ENCODE measurements around the gene FRAS1.
"Not testable (repeated sequence)": the region's sequence is repeated elsewhere in the genome, so short reads cannot be mapped to it uniquely, and the experiment has no call there.

FRAS1 gene

GRCh38 chr4:78208896-78209295 is 151.8 kb downstream of the FRAS1 start:
- H3K4me1 ChIP-seq (ENCODE audit: control extremely low read depth in 1 of 4, control insufficient read depth in 4 of 4, insufficient read depth in 4 of 4, low read length in 3 of 4); H3K9me3 ChIP-seq (ENCODE audit: control extremely low read depth in 1 of 5, control insufficient read depth in 4 of 5, insufficient read depth in 2 of 5, low read depth in 1 of 5, low read length in 4 of 5); H3K4me3 ChIP-seq (ENCODE audit: control insufficient read depth in 1 of 7, extremely low read depth in 1 of 7, insufficient read depth in 4 of 7, low read depth in 2 of 7, low read length in 6 of 7); H3K27me3 ChIP-seq (replicated peaks in 2 of 5; ENCODE audit: control insufficient read depth in 4 of 5, insufficient read depth in 5 of 5, low read length in 4 of 5); DNase-seq; CTCF ChIA-PET; POLR2A ChIA-PET; H3K27ac ChIP-seq (ENCODE audit: insufficient read depth in 1 of 2, low read depth in 1 of 2, low read length in 2 of 2, poor library complexity in 1 of 2, severe bottlenecking in 2 of 2); H3K36me3 ChIP-seq (ENCODE audit: control insufficient read depth in 4 of 4, insufficient read depth in 4 of 4, low read length in 3 of 4): not testable (repeated sequence)
- WGBS (ENCODE audit: insufficient coverage) = no CpG with 5 or more reads among the region's 4 CpGs

GRCh38 chr4:78210694-78211410 is 153.7 kb downstream of the FRAS1 start:
- Histone ChIP-seq H3K36me3 (ENCODE audit: control insufficient read depth in 4 of 4, insufficient read depth in 4 of 4, low read length in 3 of 4) (no peaks in the 10 kb centered on the region), H3K27ac (ENCODE audit: insufficient read depth in 1 of 2, low read depth in 1 of 2, low read length in 2 of 2, poor library complexity in 1 of 2, severe bottlenecking in 2 of 2) (no peak overlapping the region), H3K4me3 (ENCODE audit: control insufficient read depth in 1 of 7, extremely low read depth in 1 of 7, insufficient read depth in 4 of 7, low read depth in 2 of 7, low read length in 6 of 7) (no peak overlapping the region), H3K9me3 (ENCODE audit: control extremely low read depth in 1 of 5, control insufficient read depth in 4 of 5, insufficient read depth in 2 of 5, low read depth in 1 of 5, low read length in 4 of 5) (peaks cover 0 to 4% (median 0%) of the 10 kb centered on the region in 5 experiments), H3K27me3 (replicated peaks in 2 of 5; ENCODE audit: control insufficient read depth in 4 of 5, insufficient read depth in 5 of 5, low read length in 4 of 5) (peaks cover 0 to 2% (median 0%) of the 10 kb centered on the region in 5 experiments), H3K4me1 (ENCODE audit: control extremely low read depth in 1 of 4, control insufficient read depth in 4 of 4, insufficient read depth in 4 of 4, low read length in 3 of 4) (no peaks in the 10 kb centered on the region)
- 100% methylated on average over 2 of the region's 6 CpGs for WGBS (ENCODE audit: insufficient coverage)
- ChIA-PET POLR2A (interaction anchor here (0.9 kb wide), 1 partner anchor 58 kb away, joined by 3 read pairs; no protein-coding TSS in a partner anchor), CTCF (no interaction called here)
- no peak for DNase-seq

- H3K27me3 ChIP-seq (replicated peaks in 2 of 5; ENCODE audit: control insufficient read depth in 4 of 5, insufficient read depth in 5 of 5, low read length in 4 of 5) = no peaks in the 10 kb centered on the region
- H3K36me3 ChIP-seq (ENCODE audit: control insufficient read depth in 4 of 4, insufficient read depth in 4 of 4, low read length in 3 of 4) = no peaks in the 10 kb centered on the region
- no peaks in the 10 kb centered on the region for H3K4me1 ChIP-seq (ENCODE audit: control extremely low read depth in 1 of 4, control insufficient read depth in 4 of 4, insufficient read depth in 4 of 4, low read length in 3 of 4)
- ChIA-PET CTCF (no interaction called here), POLR2A (no interaction called here)
- no peak for DNase-seq
- peaks cover 0 to 4% (median 0%) of the 10 kb centered on the region in 5 experiments for H3K9me3 ChIP-seq (ENCODE audit: control extremely low read depth in 1 of 5, control insufficient read depth in 4 of 5, insufficient read depth in 2 of 5, low read depth in 1 of 5, low read length in 4 of 5)
- no peak overlapping the region for H3K4me3 ChIP-seq (ENCODE audit: control insufficient read depth in 1 of 7, extremely low read depth in 1 of 7, insufficient read depth in 4 of 7, low read depth in 2 of 7, low read length in 6 of 7)
- 100% methylated on average over 3 of the region's 3 CpGs for WGBS (ENCODE audit: insufficient coverage)
- H3K27ac ChIP-seq (ENCODE audit: insufficient read depth in 1 of 2, low read depth in 1 of 2, low read length in 2 of 2, poor library complexity in 1 of 2, severe bottlenecking in 2 of 2) = no peak overlapping the region
These were observed 156.1 kb downstream of the FRAS1 start for GRCh38 chr4:78213218-78213617.

GRCh38 chr4:78214078-78214477 is 157.0 kb downstream of the FRAS1 start:
- Histone ChIP-seq H3K4me3 (ENCODE audit: control insufficient read depth in 1 of 7, extremely low read depth in 1 of 7, insufficient read depth in 4 of 7, low read depth in 2 of 7, low read length in 6 of 7) (no peak overlapping the region), H3K36me3 (ENCODE audit: control insufficient read depth in 4 of 4, insufficient read depth in 4 of 4, low read length in 3 of 4) (no peaks in the 10 kb centered on the region), H3K27ac (ENCODE audit: insufficient read depth in 1 of 2, low read depth in 1 of 2, low read length in 2 of 2, poor library complexity in 1 of 2, severe bottlenecking in 2 of 2) (no peak overlapping the region), H3K4me1 (ENCODE audit: control extremely low read depth in 1 of 4, control insufficient read depth in 4 of 4, insufficient read depth in 4 of 4, low read length in 3 of 4) (no peaks in the 10 kb centered on the region), H3K9me3 (ENCODE audit: control extremely low read depth in 1 of 5, control insufficient read depth in 4 of 5, insufficient read depth in 2 of 5, low read depth in 1 of 5, low read length in 4 of 5) (peaks cover 0 to 4% (median 0%) of the 10 kb centered on the region in 5 experiments), H3K27me3 (replicated peaks in 2 of 5; ENCODE audit: control insufficient read depth in 4 of 5, insufficient read depth in 5 of 5, low read length in 4 of 5) (no peaks in the 10 kb centered on the region)
- ChIA-PET POLR2A (no interaction called here), CTCF (no interaction called here)
- no peak for DNase-seq

GRCh38 chr4:78217557-78217956 is 160.4 kb downstream of the FRAS1 start:
- Histone ChIP-seq H3K4me3 (ENCODE audit: control insufficient read depth in 1 of 7, extremely low read depth in 1 of 7, insufficient read depth in 4 of 7, low read depth in 2 of 7, low read length in 6 of 7) (no peak overlapping the region), H3K36me3 (ENCODE audit: control insufficient read depth in 4 of 4, insufficient read depth in 4 of 4, low read length in 3 of 4) (no peaks in the 10 kb centered on the region), H3K27ac (ENCODE audit: insufficient read depth in 1 of 2, low read depth in 1 of 2, low read length in 2 of 2, poor library complexity in 1 of 2, severe bottlenecking in 2 of 2) (no peak overlapping the region), H3K9me3 (ENCODE audit: control extremely low read depth in 1 of 5, control insufficient read depth in 4 of 5, insufficient read depth in 2 of 5, low read depth in 1 of 5, low read length in 4 of 5) (peaks cover 0 to 4% (median 0%) of the 10 kb centered on the region in 5 experiments), H3K27me3 (replicated peaks in 2 of 5; ENCODE audit: control insufficient read depth in 4 of 5, insufficient read depth in 5 of 5, low read length in 4 of 5) (no peaks in the 10 kb centered on the region), H3K4me1 (ENCODE audit: control extremely low read depth in 1 of 4, control insufficient read depth in 4 of 4, insufficient read depth in 4 of 4, low read length in 3 of 4) (no peaks in the 10 kb centered on the region)
- no peak for DNase-seq
- WGBS (ENCODE audit: insufficient coverage) = 94% methylated on average over 2 of the region's 2 CpGs
- CTCF ChIA-PET = no interaction called here
- POLR2A ChIA-PET = no interaction called here

- POLR2A ChIA-PET = no interaction called here
These were observed 161.1 kb downstream of the FRAS1 start for GRCh38 chr4:78218260-78218659.

GRCh38 chr4:78219825-78220224 is 162.7 kb downstream of the FRAS1 start:
- no peaks in the 10 kb centered on the region for H3K4me1 ChIP-seq (ENCODE audit: control extremely low read depth in 1 of 4, control insufficient read depth in 4 of 4, insufficient read depth in 4 of 4, low read length in 3 of 4)
- H3K4me3 ChIP-seq (ENCODE audit: control insufficient read depth in 1 of 7, extremely low read depth in 1 of 7, insufficient read depth in 4 of 7, low read depth in 2 of 7, low read length in 6 of 7) = no peak overlapping the region
- 100% methylated on average over 1 of the region's 2 CpGs for WGBS (ENCODE audit: insufficient coverage)
- H3K27me3 ChIP-seq (replicated peaks in 2 of 5; ENCODE audit: control insufficient read depth in 4 of 5, insufficient read depth in 5 of 5, low read length in 4 of 5) = no peaks in the 10 kb centered on the region
- DNase-seq = no peak
- no peak overlapping the region for H3K27ac ChIP-seq (ENCODE audit: insufficient read depth in 1 of 2, low read depth in 1 of 2, low read length in 2 of 2, poor library complexity in 1 of 2, severe bottlenecking in 2 of 2)
- no peaks in the 10 kb centered on the region for H3K9me3 ChIP-seq (ENCODE audit: control extremely low read depth in 1 of 5, control insufficient read depth in 4 of 5, insufficient read depth in 2 of 5, low read depth in 1 of 5, low read length in 4 of 5)
- ChIA-PET POLR2A (no interaction called here), CTCF (no interaction called here)
- no peaks in the 10 kb centered on the region for H3K36me3 ChIP-seq (ENCODE audit: control insufficient read depth in 4 of 4, insufficient read depth in 4 of 4, low read length in 3 of 4)

More at GRCh38 chr4:78218260-78218659, 161.1 kb downstream of the FRAS1 start:
- no peak overlapping the region for H3K27ac ChIP-seq (ENCODE audit: insufficient read depth in 1 of 2, low read depth in 1 of 2, low read length in 2 of 2, poor library complexity in 1 of 2, severe bottlenecking in 2 of 2)
- H3K4me3 ChIP-seq (ENCODE audit: control insufficient read depth in 1 of 7, extremely low read depth in 1 of 7, insufficient read depth in 4 of 7, low read depth in 2 of 7, low read length in 6 of 7) = no peak overlapping the region
- 100% methylated on average over 2 of the region's 2 CpGs for WGBS (ENCODE audit: insufficient coverage)
- H3K4me1 ChIP-seq (ENCODE audit: control extremely low read depth in 1 of 4, control insufficient read depth in 4 of 4, insufficient read depth in 4 of 4, low read length in 3 of 4) = no peaks in the 10 kb centered on the region
- peaks cover 0 to under 1% (median 0%) of the 10 kb centered on the region in 5 experiments for H3K9me3 ChIP-seq (ENCODE audit: control extremely low read depth in 1 of 5, control insufficient read depth in 4 of 5, insufficient read depth in 2 of 5, low read depth in 1 of 5, low read length in 4 of 5)
- no peaks in the 10 kb centered on the region for H3K36me3 ChIP-seq (ENCODE audit: control insufficient read depth in 4 of 4, insufficient read depth in 4 of 4, low read length in 3 of 4)
- no peaks in the 10 kb centered on the region for H3K27me3 ChIP-seq (replicated peaks in 2 of 5; ENCODE audit: control insufficient read depth in 4 of 5, insufficient read depth in 5 of 5, low read length in 4 of 5)
- DNase-seq = no peak
- CTCF ChIA-PET = no interaction called here
